ENCODE results near the gene JDP2. TPM values are rescaled to one million over a fixed set of nuclear protein-coding genes. Genes with fewer than 3 reads are reported as not detected.
"Not testable (repeated sequence)": the region's sequence is repeated elsewhere in the genome, so short reads cannot be mapped to it uniquely, and the experiment has no call there.

The JDP2 gene
- polyA plus RNA-seq, 4 donors: 21.1 to 84.5 (median 24.1) TPM

DNA sequence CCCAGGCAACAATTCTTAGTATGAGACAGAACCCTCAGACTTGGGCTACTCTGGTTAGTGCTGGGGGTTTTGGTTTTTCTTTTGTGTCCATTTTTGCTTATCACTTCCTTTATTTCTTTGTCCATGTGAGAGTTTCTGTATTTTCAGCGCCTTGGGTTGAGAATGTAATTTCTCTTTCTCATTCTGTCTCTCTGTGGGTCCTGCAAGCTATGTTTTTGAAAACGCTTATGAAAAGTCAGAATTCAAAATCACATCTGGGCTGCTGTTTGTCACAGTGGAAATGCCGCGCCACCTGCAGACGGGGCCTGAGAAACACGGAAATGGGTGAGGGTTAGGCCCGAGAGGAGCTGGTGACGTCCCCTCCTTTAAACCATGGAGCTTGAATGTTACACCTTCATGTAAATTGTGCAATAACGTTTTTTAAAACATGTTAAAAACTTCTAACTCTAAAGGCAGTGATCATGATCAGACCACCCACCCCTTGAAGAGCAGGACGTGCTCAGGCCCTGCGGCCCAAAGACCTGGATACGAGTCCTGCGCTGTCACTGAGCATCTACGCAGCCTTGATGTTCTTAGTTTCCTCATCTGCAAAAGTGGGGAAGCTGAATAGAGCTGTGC is 26.1 kb downstream of the JDP2 start:
- DNase-seq (ENCODE audit: low read depth in 4 of 4, low spot score in 3 of 4): no peak

DNA sequence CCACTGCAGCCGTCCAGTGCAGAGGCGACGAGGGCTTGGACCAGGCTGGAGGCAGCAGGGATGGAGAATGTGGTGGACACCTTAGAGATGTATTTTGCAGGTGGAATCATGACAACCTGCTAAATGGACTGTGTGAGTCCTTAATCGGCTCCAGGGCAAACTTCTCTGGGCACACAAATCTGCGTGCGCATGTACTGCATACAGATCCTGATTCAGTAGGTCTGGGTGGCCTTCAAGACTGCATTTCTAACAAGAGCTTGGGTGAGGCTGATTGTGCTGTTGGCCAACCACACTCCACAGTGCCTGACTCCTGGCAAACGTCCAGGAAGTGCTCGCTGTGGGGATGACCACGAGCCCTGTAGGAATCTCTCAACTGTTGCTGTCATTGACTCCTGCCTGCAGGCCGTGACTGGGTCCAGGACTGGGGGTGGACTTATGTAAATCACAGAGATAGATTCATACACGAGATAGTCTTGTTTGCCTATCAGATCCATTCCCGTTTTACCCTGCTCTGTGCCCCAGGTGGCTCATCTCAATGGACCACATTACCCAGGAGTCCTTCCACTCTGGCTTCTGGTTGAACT is 27.2 kb downstream of the JDP2 start:
- DNase-seq (ENCODE audit: low read depth in 4 of 4, low spot score in 3 of 4): no peak

DNA sequence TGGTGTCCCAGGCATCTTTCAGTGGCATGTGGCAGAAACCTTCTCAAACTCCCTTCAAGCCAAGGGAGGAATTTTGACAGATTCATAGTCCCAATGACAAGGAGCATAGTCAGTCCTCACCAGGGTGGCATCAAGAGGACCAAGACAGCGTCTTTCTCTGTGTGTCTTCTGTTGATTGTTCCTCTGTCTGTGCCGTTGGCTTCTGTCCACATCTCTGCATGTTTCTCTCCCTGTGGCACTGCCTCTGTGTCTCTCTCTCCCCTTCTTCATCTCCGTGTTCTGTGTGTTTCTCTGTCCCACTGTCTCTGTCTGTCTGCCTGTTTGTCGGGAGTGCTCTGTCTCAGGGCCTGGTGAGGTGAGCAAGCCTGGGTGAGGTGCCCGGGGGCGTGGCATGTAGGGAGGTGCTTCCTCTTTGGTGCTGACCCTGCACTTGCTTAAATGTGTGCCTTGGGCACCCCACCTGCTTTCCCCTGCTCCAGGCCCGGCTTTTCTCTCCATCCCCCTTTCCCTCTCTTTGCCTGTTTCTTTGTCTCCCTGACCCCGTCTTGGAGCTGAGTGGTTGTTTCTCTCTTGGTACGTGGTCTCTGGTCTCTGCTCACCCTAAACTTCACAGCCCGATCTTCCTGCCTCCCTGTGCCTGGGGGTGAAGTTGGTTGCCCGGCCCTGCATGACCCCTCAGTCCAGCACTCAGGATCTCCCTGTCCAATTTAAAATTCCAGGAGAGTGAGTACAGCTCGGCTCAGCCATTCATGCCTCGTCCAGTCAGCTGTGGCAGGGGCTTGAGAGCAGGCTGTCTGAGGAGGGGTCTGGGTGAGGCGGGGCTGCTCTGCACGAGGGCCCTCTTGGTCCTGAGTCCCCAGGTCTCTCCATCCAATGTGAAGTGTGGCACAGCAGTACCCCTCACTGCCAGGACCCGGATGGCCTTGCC is 28.5 kb downstream of the JDP2 start:
- DNase-seq (ENCODE audit: low read depth in 4 of 4, low spot score in 3 of 4): no peak

DNA sequence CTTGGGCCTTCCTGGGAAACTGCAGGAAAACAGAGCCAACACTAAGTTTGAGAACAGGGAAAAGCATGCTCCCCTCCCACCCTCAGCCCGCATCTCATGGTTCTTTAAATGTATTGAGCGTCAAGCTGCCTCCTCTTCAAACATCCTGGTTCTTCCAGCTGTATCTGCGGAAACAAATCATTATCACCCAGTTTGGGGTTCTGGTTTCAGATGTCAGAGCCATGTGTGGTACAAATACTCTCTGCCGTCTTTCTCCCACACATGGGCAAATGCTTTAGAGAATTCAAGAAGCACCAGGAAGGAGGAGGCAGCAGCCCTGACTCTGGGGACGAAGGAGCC is 29.1 kb downstream of the JDP2 start:
- DNase-seq (ENCODE audit: low read depth in 4 of 4, low spot score in 3 of 4): no peak

DNA sequence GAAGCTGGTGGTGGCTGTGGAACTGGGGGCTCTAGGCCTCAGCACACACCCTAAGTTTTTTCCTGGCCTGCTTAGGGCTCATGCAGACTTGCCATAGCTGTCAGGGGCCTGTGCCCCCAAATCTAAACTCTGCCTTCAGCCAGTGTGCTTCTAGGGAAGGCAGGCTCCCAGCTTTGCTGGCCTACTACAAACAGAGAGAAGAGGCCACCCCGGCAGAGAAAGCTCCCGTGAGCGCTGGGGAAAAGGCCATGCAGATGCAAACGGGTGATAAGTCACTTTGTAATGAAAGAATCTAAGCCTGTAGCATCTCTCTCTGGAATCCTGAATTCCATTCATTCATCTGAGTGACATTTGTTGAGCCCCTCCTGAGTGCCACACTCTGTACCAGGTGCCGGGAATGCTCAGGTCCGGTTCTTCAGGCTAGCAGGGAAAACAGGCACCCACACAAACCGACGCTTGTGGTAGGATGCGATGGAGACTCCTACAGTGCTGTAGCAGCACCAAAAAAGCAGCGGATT is 29.9 kb downstream of the JDP2 start:
- no peak for DNase-seq (ENCODE audit: low read depth in 4 of 4, low spot score in 3 of 4)

DNA sequence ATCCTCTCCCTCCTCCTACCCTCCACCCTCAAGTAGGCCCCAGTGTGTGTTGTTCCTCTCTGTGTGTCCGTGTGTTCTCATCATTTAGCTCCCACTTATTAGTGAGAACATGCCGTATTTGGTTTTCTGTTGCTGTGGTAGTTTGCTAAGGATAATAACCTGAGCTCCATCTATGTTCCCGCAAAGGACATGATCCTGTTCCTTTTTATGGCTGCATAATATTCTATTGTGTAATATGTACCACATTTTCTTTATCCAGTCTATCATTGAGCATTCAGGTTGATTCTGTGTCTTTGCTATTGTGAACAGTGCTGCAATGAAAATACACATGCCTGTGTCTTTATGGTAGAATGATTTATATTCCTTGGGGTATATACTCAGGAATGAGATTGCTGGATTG is 30.5 kb downstream of the JDP2 start:
- no peak for DNase-seq (ENCODE audit: low read depth in 4 of 4, low spot score in 3 of 4)

DNA sequence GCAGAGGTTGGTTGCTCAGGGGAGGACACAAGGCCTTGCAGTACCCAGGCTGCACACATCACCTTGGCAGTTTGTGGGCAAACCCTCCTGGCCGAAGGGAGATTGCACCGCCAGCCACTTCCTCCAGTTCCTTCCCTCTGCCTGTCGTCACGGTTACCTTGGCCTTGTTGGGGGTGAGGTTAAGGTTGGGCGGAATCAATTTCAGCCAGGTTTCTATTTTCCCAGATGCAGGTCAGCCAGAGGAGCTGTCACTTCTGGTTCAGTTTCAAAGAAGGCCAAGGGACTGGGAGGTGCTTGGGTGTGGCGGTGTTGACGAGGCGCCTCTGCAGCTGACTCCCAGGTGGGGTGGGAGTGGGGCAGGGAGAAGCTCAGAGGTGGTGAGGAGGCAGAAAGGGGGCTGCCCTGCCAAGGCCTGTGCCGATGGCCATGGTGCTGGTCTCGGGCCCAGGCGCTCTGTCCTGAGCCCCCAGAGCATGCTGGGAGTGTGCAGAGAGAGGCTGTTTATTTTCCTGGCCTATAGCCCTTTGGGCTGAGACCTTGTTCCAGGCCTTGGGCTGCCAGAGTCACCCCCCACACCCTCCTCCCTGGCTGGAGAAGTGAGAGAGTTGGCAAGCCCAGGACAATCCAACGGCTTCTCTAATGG is 31.4 kb downstream of the JDP2 start:
- DNase-seq (ENCODE audit: low read depth in 4 of 4, low spot score in 3 of 4): no peak

DNA sequence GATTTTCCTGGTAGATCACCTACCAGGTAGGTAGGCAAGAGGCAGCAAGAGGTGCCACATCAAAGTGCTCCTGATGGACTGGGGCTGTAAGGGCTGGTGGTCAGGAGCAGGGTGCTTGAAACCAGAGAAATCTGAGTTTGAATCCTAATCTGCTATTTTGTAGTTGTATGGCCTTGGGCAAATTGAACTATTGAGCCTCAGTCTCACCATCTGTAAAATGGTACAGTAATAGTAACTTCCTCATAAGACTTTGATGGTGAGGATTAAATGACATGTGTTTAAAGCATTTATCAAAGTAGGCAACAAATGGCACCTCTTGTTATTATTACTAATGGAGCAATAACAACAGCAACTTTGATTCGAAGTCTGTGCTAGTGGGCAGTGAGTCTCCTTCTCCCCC is 32.0 kb downstream of the JDP2 start:
- DNase-seq (ENCODE audit: low read depth in 4 of 4, low spot score in 3 of 4): no peak

DNA sequence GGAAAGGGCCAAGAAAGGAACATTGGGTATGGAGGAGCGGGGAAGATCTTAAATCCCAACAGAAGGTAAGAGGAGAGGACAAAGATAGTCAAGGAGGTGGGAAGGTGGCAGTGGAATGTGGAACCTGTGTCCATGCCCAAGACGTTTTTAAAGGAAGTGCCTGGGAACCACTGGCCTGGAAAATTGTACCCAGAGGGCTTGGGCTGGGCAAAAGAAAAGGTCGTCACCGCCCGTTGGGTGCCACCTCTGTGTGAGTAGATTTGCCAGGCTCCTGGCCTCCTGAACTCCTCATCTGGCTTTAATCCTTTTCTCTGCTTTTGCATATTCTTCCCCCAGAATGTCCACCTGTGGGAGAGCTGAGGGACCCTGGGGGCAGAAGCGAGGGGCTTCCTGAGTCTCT is 32.6 kb downstream of the JDP2 start:
- no peak for DNase-seq (ENCODE audit: low read depth in 4 of 4, low spot score in 3 of 4)

DNA sequence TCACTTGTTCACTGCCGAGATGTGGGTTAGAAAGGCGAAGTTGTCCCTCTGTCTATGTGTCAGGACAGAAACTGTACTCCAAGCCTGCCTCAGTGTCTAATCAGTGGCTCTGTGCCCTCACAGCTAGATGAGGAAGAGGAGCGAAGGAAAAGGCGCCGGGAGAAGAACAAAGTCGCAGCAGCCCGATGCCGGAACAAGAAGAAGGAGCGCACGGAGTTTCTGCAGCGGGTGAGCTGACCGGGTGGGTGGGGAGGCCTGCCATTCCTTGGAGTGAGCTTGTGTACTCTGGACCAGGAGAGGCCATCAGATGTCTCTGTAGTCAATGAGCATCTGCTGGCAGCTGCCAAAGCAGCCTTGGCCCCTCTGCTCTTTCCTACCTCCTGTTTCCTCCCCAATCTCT is 33.5 kb downstream of the JDP2 start:
- DNase-seq (ENCODE audit: low read depth in 4 of 4, low spot score in 3 of 4): no peak

DNA sequence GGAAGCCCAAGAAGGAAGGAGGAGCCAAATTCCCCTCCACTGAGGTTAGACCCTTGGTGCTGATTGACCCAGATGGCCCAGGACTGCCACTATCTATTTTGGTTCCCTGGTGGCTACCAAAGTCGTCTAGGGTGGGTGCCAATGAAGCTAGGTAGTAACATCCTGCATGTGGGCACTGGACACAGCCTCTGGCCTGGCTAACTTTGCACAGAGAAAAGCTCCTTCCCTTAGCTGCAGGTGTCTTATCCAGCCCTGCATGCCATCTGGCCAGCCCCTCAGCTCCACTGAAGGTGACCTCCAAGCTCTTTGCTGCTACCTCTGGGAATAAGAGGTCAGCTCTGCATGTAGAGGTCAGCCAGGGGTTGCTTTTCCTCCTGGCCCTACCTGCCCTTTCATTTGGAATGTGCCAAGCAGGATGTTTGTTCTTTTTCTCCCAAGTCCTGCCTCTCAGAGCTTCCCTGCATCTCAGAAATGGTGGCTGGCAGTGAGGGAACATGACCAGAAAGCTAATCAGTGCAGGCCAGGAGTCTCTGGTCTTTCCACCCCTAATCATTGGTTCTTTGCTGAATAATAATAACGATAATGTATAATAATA is 34.0 kb downstream of the JDP2 start:
- no peak for DNase-seq (ENCODE audit: low read depth in 4 of 4, low spot score in 3 of 4)

DNA sequence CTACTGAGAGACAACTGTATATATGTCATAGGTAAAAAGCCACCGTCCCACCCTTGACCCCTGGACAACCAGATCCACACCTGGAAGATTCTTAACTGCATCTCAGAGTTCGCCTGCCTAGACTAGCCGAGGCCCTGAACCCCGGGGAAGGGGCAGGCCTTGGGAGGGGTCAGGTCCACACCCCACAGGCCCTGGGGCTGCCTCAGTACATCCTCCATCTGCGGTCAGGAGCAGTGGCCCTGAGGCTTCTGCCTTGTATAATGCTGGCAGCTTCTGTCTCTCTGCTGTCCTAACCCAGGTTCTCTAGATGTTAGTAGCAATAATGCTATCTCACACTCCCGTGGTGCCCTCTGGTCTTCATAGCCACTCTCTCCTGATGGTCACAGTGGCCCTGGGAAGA is 36.8 kb downstream of the JDP2 start:
- no peak for DNase-seq (ENCODE audit: low read depth in 4 of 4, low spot score in 3 of 4)

DNA sequence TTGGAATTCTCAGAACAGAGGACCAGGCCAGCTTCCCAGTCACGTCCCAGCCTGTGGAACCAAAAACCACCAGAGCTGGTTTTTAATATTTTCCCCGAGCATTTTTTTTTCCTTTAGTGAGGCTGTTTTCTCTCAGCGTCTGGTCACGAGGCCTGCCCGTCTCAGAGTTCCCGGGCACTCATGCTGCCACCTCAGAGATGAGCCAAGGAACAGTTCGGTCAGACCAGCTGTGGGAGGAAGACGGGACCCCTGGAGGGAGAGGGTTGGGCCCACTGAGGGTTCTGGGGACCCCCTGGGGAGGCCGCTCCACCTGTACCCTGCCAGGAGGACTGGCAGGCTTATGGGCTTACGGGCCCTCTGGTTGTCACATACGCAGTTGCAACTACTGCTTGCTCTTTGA is 39.9 kb downstream of the JDP2 start:
- no peak for DNase-seq (ENCODE audit: low read depth in 4 of 4, low spot score in 3 of 4)

DNA sequence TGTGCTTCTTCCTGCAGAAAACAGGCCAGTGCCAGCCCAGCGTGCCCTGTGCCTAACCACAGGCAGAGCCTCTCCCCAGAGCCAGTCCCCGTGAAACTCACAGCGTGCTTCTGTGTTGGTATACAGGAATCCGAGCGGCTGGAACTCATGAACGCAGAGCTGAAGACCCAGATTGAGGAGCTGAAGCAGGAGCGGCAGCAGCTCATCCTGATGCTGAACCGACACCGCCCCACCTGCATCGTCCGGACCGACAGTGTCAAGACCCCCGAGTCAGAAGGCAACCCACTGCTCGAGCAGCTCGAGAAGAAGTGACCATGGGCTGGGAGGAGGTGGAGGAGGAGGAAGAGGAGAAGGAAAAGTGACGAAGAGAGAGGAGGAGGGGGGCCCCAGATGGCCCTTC is 41.3 kb downstream of the JDP2 start:
- no peak for DNase-seq (ENCODE audit: low read depth in 4 of 4, low spot score in 3 of 4)

DNA sequence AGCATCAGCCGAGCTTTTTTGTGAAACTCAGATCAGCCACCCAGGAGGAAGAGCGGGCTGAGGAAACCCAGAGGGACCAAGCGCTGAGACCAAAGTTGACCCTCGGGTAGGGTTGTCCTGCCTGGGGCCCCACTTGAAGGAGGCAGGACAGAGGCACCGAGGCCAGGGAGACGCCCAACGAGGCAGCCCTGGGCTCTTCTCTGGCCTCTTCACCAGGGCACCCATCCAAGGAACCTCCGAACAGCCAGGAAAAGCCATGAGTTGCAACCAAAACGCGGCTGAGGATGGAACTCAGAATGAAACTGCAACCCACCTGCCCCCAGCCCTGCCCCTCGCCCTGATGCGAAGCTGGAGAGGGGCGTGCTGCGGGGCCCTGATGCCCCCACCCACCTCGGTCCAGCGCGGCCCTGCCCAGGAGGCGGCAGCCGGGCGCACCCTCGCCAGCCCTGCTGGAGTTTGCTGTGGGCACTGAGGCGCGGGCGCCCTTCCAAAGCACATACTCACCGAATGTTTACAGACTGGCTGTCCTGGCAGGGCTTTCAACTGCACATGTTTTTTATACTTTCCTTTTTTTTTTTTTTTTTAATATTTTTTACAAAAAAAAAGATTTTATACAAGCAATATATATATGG is 41.9 kb downstream of the JDP2 start:
- no peak for DNase-seq (ENCODE audit: low read depth in 4 of 4, low spot score in 3 of 4)

DNA sequence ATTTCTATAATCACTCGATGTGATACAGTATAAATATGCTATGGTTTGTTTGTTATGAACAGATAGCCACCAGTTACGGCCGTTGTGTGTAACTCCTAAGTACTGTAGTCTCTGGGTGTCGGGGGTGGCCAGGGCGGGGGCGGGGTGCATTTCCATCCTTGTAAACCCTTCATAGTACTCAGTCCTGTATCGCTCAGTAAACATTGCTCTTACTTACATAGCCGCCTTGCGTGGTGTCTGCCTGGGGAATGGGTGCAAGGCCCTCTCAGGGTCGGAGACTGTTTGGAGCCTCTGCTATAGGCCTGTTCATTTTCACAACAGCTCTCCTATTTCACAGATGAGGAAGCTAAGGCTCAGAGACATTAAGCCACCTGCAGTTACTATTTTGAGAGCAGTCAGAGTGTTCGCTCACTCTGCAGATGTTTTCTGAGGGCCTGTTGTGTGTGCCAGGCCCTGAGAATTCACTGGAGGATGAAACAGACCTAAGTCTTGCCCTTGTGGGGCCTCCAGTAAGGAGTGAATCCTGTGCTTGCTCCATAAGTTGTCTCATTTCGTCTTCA is 42.5 kb downstream of the JDP2 start:
- no peak for DNase-seq (ENCODE audit: low read depth in 4 of 4, low spot score in 3 of 4)

DNA sequence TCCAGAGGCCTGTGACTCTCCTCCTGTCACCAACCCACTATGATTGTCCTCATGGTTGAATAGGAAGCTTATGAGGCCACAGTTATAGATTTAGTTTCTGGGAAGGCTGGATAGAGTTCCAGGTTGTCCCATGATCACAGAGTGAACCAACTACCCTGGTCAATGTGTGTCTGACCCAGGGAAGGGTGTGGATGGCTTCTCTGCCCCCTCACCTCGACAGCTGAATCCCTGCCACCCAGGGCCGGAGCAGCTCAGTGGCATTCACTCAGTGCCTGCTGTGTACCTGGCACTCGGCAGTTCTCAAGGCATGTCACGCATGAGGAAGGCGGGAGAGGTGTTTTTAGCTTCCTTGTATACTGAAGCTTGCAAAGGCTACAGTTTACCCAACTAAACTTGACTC is 43.2 kb downstream of the JDP2 start:
- DNase-seq (ENCODE audit: low read depth in 4 of 4, low spot score in 3 of 4): no peak

DNA sequence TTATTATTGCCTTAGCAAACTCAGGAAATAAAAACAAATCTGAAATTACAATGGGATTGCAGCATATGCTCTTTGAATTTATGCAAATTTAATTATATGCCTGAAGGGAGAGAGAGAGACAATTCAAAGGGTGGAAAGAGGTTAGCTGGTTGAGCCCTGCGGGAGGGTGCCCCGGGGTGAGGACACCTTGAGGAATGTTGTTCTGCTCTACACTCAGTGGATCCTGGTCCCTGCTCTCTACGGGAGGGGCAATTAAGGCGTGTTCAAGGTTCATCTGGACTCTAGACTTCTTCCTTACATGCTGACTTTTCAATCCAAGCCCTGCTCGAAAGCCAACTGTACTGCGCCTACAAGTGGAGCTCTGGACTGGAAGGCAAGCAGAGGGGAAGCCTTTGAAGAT is 46.3 kb downstream of the JDP2 start:
- not testable (repeated sequence) for DNase-seq (ENCODE audit: low read depth in 4 of 4, low spot score in 3 of 4)

DNA sequence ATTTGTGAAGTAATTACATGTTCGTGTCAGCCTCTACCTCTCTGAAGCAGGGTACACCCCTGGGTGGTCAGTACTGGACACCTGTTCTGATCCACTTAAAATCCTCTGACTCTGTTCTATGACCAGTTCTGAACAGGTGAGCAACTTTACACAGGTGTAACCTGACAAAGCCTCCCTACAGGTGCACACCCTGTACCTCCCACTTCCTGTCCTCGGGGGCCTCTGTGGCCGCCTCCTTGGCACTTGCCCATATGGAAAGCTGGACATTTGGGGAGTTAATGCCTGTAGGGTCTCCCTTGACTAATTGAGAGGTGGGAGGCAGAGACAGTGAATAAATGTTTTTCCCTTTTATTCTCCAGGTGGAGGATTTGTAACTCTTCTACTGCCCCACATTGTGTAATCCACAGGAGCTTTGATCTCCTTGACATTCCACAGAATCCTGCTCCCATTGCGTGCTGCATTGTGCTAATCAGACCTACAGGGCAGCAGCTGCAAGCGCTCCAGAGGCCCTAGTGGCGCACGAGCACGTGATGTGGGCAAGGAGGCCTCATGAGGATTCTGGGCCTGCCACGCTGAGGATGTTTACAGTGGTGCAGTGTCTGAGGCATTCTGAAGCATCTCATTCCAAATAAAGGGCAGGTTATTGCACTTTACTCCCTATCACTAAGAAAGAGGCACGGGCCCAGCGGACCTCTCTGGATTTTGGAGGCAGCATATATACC is 48.6 kb downstream of the JDP2 start:
- no peak for DNase-seq (ENCODE audit: low read depth in 4 of 4, low spot score in 3 of 4)

DNA sequence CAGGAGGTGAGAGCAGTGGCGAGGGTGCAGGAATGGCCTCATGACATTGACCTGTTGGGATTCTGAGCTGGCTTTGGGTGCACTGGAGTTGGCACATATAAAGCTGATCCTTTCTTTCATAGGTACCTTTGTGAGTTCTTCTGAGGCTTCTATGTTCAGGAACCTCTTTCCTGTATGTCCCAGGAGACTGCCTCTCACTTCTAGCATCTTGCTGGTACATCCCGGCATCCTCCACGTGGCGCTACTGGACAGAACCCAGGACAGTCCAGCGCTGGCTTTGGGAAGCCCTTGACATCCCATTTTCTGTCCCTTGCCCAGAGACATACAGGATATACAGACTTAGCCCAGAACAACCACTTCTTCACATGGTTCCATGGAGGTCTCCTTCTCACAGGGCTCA is 50.1 kb downstream of the JDP2 start:
- no peak for DNase-seq (ENCODE audit: low read depth in 4 of 4, low spot score in 3 of 4)

All from left renal pelvis (tissue), 4 donors.